Stimulated activated naive CD4-positive, alpha-beta T cell (primary cell): ENCODE data around the gene KIF22.
A peak's percentile ranks its signal among the peaks of the same experiment; 100 is the strongest.

Experiments used
- DNase-seq, 6 experiments: peaks; one replicate each; lab custom pipeline; 2025; lab: John Stamatoyannopoulos, UW

The KIF22 gene

DNA sequence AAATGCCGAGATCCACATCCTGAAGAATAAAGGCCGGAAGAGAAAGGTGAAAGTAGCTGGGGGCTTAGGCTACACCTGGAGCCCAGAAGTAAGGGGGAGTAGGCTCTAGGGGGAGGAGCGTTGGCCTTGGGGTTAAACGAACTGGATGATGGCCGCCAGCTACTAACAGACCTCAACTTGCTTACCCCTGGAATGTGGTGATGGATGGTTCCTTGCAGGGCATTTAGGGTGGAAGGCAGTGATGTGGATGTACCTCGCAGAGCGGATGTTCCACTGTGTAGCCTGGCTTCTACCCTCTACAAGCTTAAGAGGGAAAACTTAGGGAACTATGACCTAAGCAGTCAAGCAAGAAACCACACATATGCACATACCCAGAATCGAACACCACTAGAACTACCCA lies 13.5 kb downstream of the KIF22 start:
- DNase-seq, result no peak

DNA sequence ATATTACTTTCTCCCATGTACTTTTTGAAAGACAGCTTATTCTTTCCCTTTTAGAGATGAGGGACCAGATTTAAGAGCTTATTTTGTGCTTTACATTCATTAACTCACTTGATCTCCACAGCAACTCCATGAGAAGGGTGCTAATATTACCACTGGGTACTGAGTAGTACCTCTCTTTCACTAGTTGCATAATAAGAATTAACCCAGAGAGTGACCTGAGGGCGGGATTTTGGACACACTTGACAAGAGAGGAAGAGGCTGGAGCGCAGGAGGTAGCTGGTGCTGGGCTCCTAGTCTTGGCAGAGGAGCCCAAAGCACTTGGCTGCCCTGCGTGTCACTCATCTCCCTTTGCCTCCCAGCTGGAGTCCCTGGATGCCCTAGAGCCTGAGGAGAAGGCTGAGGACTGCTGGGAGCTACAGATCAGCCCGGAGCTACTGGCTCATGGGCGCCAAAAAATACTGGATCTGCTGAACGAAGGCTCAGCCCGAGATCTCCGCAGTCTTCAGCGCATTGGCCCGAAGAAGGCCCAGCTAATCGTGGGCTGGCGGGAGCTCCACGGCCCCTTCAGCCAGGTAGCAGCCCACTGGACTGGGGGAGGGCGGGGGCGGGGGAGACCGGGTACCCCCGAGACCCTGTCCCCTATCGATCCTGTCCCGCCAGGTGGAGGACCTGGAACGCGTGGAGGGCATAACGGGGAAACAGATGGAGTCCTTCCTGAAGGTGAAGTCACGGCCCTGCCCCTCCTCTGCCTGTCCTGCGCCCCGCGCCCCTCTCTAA lies 14.1 kb downstream of the KIF22 start:
- peak in 1 of 6 experiments; percentile 49 for DNase-seq

DNA sequence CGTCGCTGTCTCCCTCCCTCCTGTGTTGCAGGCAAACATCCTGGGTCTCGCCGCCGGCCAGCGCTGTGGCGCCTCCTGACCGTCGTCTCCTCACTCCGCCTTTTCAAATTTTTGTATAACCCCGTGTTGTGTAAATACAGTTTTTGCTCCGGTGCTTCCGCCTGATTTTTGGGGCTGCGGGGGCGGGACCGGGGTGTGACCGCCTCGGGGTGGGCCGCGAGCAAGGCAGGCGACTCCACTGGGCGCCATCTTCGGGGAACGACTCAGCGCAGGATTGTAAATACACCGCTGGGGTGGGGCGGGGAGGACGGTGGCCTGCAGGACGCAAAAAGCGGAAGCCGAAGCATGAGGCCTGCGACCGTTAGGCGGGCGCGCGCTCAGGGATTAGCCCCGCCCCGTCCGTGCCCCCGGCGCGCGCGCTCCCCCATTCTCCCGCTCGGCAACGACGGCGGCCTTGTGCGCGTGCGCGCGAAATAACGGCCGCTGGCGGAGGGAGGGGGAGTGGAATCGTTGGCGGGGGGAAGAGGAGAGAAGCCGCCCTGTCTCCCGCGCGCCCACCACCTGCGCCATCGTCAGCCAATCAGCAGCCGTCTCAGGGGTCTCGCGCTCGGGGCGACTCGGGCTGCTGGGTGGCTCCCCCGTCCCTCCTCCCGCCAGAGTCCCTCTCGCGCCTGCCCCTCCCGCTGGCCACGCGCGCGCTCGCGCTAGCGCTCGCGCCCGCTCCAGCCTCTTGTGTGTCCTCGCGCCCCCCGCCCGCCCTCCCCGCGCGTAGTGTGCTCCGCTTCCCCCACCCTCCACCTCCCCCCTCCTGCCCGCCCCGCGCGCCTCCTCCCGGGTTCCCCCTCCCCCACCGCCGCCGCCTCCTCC lies 14.9 kb downstream of the KIF22 start:
- peak; percentile 96 to 98 (median 97) for DNase-seq

DNA sequence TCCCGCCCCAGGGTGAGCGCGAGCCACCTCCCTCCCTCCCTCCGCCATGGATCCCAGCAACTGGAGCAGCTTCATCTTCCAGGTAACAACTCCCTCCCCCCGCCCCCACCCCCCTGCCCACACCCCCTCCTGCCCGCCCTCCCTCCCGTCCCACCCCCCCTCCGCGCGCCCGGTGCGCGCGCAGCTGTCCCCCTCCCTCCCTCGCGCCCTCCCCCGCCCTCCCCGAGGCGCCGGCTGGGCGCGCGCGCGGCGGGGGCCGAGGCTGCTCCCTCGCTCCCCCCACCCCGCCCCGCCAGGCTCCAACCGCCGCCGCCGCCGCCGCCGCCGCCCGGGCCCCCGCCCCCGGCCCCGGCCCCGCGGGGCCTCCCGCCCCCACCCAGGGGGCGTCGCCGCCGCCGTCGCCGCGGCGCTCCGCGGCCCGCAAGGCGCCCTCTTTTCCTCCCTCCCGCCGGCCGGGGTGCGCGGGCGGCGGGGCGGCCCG lies 15.6 kb downstream of the KIF22 start, which contains the start of gene MAZ:
MAZ (plus strand) TSS at position 431 of the 481 bp plus-strand sequence. CDS start 173 bp downstream, outside the sequence.
- peak in 1 of 6 experiments; percentile 89 for DNase-seq

- peak in 5 of 6 experiments; percentile 36 to 51 (median 48) for DNase-seq
Measured at GRCh38 chr16:29806641-29807425, 16.3 kb downstream of the KIF22 start.

GRCh38 chr16:29807426-29808218 lies 17.1 kb downstream of the KIF22 start:
- peak; percentile 84 to 96 (median 91) for DNase-seq

- no peak for DNase-seq
Measured at GRCh38 chr16:29808219-29808900, 17.8 kb downstream of the KIF22 start.

DNA sequence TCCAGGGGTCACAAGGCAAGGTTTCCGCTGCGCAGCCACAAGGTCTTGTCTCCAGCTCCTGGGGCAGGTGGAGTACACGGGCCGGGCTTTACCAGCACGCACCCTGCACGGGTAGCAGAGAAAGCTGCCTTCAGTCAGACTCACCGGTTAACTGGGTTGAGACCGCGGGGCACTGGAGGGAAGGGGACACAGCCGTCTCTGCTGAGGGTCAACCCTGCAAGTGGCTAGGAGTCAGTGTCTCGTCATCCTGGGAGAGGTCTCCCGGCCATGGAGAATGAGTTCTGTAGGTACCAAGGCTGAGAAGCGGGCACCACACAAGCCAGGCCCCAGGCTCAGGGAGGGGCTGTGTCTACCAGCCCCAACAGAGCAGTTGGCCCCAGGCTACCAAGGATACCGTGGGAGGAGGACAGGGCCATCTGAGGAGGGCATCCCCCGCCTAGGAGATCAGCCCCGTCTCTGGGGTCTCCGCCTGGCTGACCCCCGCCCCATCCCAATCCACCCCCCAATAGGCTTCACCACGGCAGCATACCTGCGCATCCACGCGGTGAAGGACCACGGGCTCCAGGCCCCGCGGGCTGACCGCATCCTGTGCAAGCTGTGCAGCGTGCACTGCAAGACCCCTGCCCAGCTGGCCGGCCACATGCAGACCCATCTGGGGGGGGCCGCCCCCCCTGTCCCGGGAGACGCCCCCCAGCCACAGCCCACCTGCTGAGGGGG lies 18.6 kb downstream of the KIF22 start:
- no peak for DNase-seq

DNA sequence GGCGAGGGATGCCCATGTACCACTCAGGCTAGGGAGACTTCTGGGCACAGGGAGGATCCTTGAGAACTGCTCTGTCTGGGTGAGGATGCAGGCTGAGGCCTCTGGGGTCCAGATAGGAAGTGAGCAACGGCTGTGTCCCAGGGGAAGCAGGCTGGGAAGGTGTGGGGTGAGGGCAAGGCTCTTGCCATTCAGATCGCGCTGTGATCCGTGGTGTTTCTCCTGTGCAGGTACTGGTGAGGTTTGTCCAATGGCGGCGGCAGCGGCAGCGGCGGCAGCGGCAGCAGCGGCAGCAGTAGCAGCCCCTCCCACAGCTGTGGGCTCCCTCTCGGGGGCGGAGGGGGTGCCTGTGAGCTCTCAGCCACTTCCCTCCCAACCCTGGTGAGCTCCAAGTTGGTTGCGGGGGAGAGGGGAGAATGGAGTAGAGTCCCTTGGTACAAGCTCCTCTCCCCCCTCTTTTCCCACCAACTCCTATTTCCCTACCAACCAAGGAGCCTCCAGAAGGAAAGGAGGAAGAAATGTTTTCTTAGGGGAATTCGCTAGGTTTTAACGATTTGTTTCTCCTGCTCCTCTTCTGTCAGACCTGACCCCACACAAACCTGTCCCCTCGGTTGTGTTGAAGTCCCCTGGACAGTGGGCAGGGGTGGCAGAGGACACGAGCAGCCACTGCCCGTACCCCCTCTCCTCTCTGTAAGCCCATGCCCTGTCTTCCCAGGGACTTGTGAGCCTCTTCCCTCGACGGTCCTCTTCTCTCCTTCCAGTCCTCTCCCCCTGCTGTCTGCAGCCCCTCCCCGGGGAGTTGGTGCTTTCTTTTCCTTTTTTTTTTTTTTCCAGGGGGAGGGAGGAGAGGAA lies 19.5 kb downstream of the KIF22 start:
- DNase-seq, result peak in 4 of 6 experiments; percentile 15 to 33 (median 24)

DNA sequence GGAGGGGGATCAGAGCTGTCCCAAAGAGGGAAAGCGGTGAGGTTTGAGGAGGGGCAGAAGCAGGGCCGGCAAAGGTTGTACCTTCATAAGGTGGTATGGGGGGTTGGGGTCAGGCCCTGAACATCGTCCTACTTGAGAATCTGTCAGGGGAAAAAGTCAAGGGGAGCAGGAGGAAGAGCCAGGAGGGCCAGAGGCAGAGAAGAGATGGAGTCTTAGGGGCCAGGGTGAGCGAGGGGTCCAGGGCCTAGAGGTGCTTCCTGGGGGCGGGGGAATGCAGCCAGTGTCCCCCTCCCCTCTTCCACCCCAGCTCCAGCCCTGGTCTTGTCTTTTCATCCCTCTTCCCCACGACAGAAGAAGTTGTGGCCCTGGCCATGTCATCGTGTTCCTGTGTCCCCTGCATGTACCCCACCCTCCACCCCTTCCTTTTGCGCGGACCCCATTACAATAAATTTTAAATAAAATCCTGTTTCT lies 20.2 kb downstream of the KIF22 start:
- DNase-seq, result no peak

- DNase-seq, result peak; percentile 38 to 69 (median 57)
Measured at GRCh38 chr16:29811170-29811895, 20.8 kb downstream of the KIF22 start.

DNA sequence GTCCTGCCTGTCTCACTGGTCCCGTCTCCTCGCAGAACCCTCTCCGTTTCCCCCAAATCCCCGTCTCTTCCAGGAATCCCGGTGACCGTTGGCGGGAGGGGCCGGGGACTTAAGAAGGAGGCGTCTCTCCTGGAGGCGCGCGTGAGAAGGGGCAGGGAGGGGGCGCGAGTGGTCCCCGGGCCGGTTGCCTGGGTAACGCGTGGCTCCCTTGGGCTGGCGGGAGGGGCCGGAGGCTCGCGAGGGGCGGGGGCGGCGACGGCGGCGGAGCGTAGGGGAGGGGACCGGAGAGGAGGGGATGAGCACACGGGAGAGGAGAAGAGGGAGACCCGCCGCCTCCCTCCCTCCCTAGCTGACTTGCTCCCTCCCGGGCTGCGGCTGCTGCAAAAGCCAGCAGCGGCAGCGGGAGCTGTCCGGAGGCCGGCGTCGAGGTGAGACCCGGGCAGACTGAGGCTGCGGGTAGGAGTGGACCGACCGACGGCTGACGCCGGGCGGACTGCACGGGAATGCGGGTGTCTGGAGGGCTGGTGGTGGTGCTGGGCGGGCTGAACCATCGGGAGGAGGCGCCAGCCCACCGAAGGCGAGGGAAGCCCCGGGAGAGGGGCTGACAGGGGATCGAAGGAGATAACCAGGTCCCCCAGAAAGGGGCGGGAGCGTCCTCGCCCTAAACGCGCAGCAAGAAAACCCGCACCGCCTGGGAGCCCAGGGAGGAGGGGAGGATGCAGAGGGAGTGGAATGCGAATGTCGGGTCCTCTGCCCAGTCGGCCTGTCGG lies 21.5 kb downstream of the KIF22 start, which contains the start of gene PRRT2:
PRRT2 (plus strand) TSS at position 298 of the 770 bp plus-strand sequence. CDS start 862 bp downstream, outside the sequence.
- peak in 4 of 6 experiments; percentile 28 to 63 (median 32) for DNase-seq

- no peak for DNase-seq
Measured at GRCh38 chr16:29812754-29813643, 22.4 kb downstream of the KIF22 start.

DNA sequence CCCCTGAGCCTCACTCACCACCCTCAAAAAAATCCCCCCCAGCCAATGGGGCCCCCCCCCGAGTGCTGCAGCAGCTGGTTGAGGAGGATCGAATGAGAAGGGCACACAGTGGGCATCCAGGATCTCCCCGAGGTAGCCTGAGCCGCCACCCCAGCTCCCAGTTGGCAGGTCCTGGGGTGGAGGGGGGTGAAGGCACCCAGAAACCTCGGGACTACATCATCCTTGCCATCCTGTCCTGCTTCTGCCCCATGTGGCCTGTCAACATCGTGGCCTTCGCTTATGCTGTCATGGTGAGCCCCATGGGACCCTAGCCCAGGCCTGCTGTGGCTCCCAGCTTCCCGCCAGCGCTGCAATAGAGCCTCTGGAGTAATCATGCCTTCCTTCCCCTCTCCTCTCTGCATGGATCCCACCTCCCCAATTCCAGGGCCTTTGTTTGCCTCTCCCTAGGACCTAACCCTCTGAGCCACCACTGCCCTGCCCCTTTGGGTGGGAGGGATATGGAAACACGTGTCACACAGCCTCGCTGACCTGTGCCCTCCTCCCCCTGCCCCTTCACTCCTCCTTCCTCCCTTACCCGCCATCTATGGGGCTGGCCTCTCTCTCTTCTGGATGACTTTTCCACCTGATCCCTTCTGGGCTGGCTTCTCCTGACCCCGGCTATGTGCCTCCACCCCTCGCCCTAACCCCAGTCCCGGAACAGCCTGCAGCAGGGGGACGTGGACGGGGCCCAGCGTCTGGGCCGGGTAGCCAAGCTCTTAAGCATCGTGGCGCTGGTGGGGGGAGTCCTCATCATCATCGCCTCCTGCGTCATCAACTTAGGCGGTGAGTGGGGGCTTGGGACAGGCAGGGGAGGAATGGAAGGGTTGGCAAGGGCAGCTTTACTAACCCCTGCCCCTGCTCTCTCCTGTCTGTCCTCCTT lies 23.4 kb downstream of the KIF22 start:
- no peak for DNase-seq

- DNase-seq, result no peak
Measured at GRCh38 chr16:29814592-29814991, 24.0 kb downstream of the KIF22 start.
